HPDE6-E6E7 (cell line): ENCODE data around the gene OSTC.
"Not testable (repeated sequence)": the region's sequence is repeated elsewhere in the genome, so short reads cannot be mapped to it uniquely, and the experiment has no call there.

ENCODE experiments used
- DNase-seq: peaks from one replicate; pipeline ENCODE4 v3.0.0; 2011; ENCODE audit warnings: missing footprints; ENCODE audit errors: extremely low spot score

The OSTC gene

GRCh38 chr4:108646706-108647105 is 3.7 kb upstream of the OSTC start:
- DNase-seq = no peak

- DNase-seq = no peak
These were observed 562 bp upstream of the OSTC start for GRCh38 chr4:108649863-108650211.

- peak; percentile 21 for DNase-seq
These were observed 804 bp downstream of the OSTC start for GRCh38 chr4:108651014-108651791.

GRCh38 chr4:108662629-108663028 is 12.2 kb downstream of the OSTC start:
- DNase-seq = no peak

- no peak for DNase-seq
These were observed 24.1 kb downstream of the OSTC start for GRCh38 chr4:108674356-108674977.

- DNase-seq = no peak
These were observed 31.0 kb downstream of the OSTC start for GRCh38 chr4:108681321-108681809.

GRCh38 chr4:108683479-108683878 is 33.1 kb downstream of the OSTC start:
- peak; percentile 19 for DNase-seq

- DNase-seq = no peak
These were observed 34.8 kb downstream of the OSTC start for GRCh38 chr4:108685036-108685686.

GRCh38 chr4:108690738-108691137 is 40.3 kb downstream of the OSTC start:
- no peak for DNase-seq

- no peak for DNase-seq
These were observed 42.8 kb downstream of the OSTC start for GRCh38 chr4:108693211-108693610.

- no peak for DNase-seq
These were observed 43.4 kb downstream of the OSTC start for GRCh38 chr4:108693819-108694218.

- no peak for DNase-seq
These were observed 44.0 kb downstream of the OSTC start for GRCh38 chr4:108694423-108694822.

- DNase-seq = no peak
These were observed 44.7 kb downstream of the OSTC start for GRCh38 chr4:108695062-108695461.

- DNase-seq = no peak
These were observed 45.8 kb downstream of the OSTC start for GRCh38 chr4:108696160-108696559.

GRCh38 chr4:108700081-108700757 is 49.8 kb downstream of the OSTC start:
- no peak for DNase-seq

GRCh38 chr4:108702960-108703359 is 52.6 kb downstream of the OSTC start:
- no peak for DNase-seq

- DNase-seq = no peak
These were observed 53.0 kb downstream of the OSTC start for GRCh38 chr4:108703370-108703769.

- DNase-seq = no peak
These were observed 53.6 kb downstream of the OSTC start for GRCh38 chr4:108703966-108704365.

GRCh38 chr4:108706289-108706688 is 55.9 kb downstream of the OSTC start:
- no peak for DNase-seq

- no peak for DNase-seq
These were observed 58.8 kb downstream of the OSTC start for GRCh38 chr4:108709234-108709633.

- DNase-seq = no peak
These were observed 59.3 kb downstream of the OSTC start for GRCh38 chr4:108709722-108710121.

GRCh38 chr4:108710578-108710977 is 60.2 kb downstream of the OSTC start:
- DNase-seq = not testable (repeated sequence)
